ENCODE measurements around the gene KRTAP5-1.
"Not testable (repeated sequence)": the region's sequence is repeated elsewhere in the genome, so short reads cannot be mapped to it uniquely, and the experiment has no call there.

KRTAP5-1 gene

DNA sequence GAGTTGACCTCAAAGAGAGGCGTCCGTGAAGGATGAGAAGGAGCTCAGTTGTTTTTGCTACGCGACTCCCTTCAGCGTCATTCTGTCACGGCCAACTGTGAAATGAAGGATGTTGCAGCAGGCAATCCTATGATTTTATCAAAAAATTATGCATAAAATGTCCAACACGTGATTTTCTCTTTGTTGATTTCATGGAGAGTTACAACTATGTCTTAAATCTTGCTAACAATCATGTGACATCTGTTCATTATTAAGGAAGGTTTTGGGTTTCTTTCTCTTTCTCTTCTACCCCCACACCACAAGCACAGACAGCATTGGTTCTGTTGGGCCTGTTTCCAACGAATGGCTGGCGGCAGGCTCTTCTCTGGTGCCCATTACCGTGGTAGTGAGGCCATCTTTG, 33.1 kb upstream of the KRTAP5-1 start:
- no peak for FAIRE-seq

GRCh38 chr11:1608363-1608762, 23.3 kb upstream of the KRTAP5-1 start, which contains the start of gene KRTAP5-3:
TSS of gene KRTAP5-3 (minus strand) at chr11:1608463. CDS start at chr11:1608385, 78 bp downstream.
- no peak for DNase-seq (ENCODE audit: insufficient read length, low spot score)
- no peak for FAIRE-seq
- no peak for TF ChIP-seq POLR2A (IDR thresholded peaks at IDR 0.05; ENCODE audit: low read depth, low read length)

More for the DNA sequence above, 33.1 kb upstream of the KRTAP5-1 start:
- no peak for DNase-seq (ENCODE audit: insufficient read length, low spot score)
- no peak for TF ChIP-seq POLR2A (IDR thresholded peaks at IDR 0.05; ENCODE audit: low read depth, low read length)

GRCh38 chr11:1607901-1608300, 22.8 kb upstream of the KRTAP5-1 start:
- FAIRE-seq: not testable (repeated sequence)

GRCh38 chr11:1607156-1607845, 22.2 kb upstream of the KRTAP5-1 start:
- not testable (repeated sequence) for DNase-seq (ENCODE audit: insufficient read length, low spot score); FAIRE-seq

More at GRCh38 chr11:1607901-1608300, 22.8 kb upstream of the KRTAP5-1 start:
- DNase-seq (ENCODE audit: insufficient read length, low spot score): not testable (repeated sequence)

DNA sequence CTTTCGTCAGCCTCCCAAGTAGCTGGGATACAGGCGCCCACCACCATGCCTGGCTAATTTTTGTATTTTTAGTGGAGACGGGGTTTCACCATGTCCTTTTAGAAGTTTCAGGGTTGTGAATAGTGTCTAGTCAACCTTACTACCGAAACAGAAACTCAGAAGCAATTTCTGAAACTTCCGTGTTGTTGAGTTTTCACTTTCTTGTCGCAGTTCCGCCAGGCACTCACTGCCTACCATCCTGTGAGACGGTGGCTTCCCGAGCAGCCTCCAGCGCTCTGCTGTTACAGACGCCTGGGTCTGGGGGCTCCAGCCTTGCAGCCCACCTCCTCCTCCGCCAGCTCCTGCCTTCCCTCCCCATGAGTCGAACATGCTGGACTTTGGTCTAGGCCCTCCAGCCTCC, 20.8 kb upstream of the KRTAP5-1 start:
- not testable (repeated sequence) for FAIRE-seq; DNase-seq (ENCODE audit: insufficient read length, low spot score)

DNA sequence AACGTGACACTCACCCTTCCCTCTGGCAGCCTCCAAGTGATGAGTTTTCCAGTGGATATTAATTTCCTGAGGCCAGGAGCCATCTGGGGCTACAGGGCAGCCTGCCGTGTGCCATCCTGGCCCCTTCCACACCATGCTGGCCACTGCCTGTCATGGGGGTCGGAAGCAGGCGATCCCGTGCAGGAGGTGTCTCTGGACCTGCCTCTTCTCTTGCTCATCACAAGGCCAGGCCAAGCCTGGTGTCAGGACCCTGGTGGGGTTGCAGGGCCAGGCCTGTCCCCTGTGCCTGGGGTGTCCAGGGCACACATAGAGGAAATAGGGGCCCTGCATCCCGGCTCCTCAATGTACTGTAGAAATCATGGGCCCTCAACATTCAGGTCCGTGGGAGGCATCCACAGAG, 19.6 kb upstream of the KRTAP5-1 start:
- TF ChIP-seq POLR2A (IDR thresholded peaks at IDR 0.05; ENCODE audit: low read depth, low read length): no peak
- no peak for FAIRE-seq
- DNase-seq (ENCODE audit: insufficient read length, low spot score): no peak

- no peak for TF ChIP-seq POLR2A (IDR thresholded peaks at IDR 0.05; ENCODE audit: low read depth, low read length)
- DNase-seq (ENCODE audit: insufficient read length, low spot score): no peak
- no peak for FAIRE-seq
Measured at GRCh38 chr11:1604181-1604580, 19.1 kb upstream of the KRTAP5-1 start.

DNA sequence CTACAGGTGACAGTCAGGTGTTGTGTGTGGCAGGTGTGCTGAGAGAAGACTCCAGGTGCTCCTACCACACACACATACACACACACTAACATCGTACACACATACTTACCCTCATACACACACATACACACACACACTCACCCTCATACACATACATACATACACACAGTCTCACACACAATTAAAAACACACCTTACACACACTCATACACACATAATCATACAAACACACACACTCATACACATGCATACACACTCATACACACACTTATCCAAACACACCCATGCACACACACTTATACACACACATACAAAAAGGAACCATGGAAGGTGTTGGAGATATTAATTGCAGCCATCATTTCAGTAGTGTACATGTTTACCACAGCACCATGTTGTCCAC, 18.5 kb upstream of the KRTAP5-1 start:
- DNase-seq (ENCODE audit: insufficient read length, low spot score) (no peak), FAIRE-seq (no peak)
- no peak for TF ChIP-seq POLR2A (IDR thresholded peaks at IDR 0.05; ENCODE audit: low read depth, low read length)

GRCh38 chr11:1601663-1602062, 16.6 kb upstream of the KRTAP5-1 start:
- FAIRE-seq; DNase-seq (ENCODE audit: insufficient read length, low spot score): not testable (repeated sequence)

- no peak for FAIRE-seq
- no peak for DNase-seq (ENCODE audit: insufficient read length, low spot score)
- TF ChIP-seq POLR2A (IDR thresholded peaks at IDR 0.05; ENCODE audit: low read depth, low read length): no peak
Measured at GRCh38 chr11:1600626-1601025, 15.5 kb upstream of the KRTAP5-1 start.

DNA sequence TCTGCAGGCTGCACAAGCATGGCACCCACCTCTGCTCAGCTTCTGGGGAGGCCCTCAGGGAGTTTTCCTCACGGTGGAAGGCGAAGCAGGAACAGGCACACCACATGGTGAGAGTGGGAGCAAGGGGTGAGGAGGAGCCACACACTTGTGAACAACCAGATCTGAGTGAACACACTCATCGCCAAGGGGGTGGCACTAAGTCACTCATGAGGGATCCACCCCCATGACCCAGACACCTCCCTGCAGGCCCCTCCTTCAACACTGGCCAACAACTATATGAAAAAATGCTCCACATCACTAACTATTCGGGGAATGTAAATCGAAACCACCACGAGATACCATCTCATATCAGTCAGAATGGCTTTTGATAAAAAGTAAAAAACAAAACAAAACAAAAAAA, 13.7 kb upstream of the KRTAP5-1 start:
- FAIRE-seq (no peak), DNase-seq (ENCODE audit: insufficient read length, low spot score) (no peak)
- TF ChIP-seq POLR2A (IDR thresholded peaks at IDR 0.05; ENCODE audit: low read depth, low read length): no peak

- not testable (repeated sequence) for FAIRE-seq; DNase-seq (ENCODE audit: insufficient read length, low spot score)
Measured at GRCh38 chr11:1598406-1598805, 13.3 kb upstream of the KRTAP5-1 start.

GRCh38 chr11:1597994-1598380, 12.9 kb upstream of the KRTAP5-1 start, which contains the start of gene KRTAP5-2:
TSS of gene KRTAP5-2 (minus strand) at chr11:1598294. CDS start at chr11:1598250, 44 bp downstream.
- no peak for FAIRE-seq
- no peak for DNase-seq (ENCODE audit: insufficient read length, low spot score)
- no peak for TF ChIP-seq POLR2A (IDR thresholded peaks at IDR 0.05; ENCODE audit: low read depth, low read length)

DNA sequence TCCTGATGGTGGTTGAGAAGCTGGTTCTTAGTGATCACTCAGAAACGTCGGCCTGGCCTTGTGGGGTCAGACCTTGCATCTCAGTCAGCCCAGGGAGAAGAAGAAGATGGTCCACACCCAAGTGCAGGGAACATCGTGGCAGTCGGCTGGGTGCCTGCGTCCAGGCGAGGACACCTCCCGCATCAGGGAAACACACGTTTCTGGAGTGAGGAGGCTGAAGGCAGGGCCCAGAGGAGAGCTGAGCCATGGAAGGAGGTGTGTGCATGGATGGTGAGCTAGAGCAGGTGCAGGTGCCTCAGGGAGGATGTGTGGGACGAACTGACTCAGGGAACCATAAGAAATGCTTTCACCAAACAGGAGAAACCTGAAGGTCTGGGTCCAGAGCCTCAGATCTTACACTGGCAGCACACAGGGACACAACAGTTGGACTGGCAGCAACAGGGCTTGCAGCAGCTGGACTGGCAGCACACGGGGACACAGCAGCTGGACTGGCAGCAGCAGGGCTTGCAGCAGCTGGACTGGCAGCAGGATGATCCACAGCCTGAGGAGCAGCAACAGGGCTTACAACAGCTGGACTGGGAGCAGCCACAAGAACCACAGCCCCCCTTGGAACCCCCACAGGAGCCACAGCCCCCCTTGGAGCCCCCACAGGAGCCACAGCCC, 12.4 kb upstream of the KRTAP5-1 start:
- no peak for FAIRE-seq
- DNase-seq (ENCODE audit: insufficient read length, low spot score): no peak
- TF ChIP-seq POLR2A (IDR thresholded peaks at IDR 0.05; ENCODE audit: low read depth, low read length): no peak

DNA sequence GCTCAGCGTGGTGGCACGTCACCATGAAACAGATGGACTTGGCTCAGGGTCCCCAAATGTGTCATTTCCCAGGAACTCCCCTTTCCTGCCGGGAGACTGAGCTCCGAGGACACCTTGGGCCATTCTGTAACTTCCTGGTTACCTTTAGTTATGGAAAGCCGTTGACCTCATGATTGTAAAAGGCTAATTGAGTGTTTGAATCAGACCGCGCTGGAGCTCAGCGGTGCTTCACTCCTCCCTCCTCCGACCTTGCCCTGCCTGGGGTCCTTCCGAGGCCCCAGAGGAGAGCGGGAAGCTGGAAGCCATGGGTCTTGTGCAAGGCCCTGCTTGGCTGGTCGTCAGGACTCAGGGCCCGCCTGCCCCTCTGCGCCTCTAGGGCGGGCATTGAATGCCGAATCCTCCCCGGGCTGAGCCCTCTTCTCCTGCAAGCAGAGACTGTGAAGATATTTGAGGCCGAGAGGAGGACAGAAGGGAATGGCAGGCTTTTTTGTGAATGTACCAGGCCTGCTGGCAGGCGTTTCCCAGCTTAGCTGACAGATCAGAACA, 11.6 kb upstream of the KRTAP5-1 start:
- FAIRE-seq; DNase-seq (ENCODE audit: insufficient read length, low spot score): not testable (repeated sequence)

- not testable (repeated sequence) for DNase-seq (ENCODE audit: insufficient read length, low spot score); FAIRE-seq
Measured at GRCh38 chr11:1595994-1596575, 11.0 kb upstream of the KRTAP5-1 start.

All from H54 (cell line).